GM10266 (cell line): ENCODE results near the gene RPN2.

Experiments
- DNase-seq: peaks from one replicate; pipeline ENCODE4 v3.0.0; 2012; ENCODE audit errors: extremely low spot score
- CTCF ChIP-seq: IDR thresholded peaks from 2 replicates; pipeline ENCODE4 v1.5.1; 2012; ENCODE audit warnings: mild to moderate bottlenecking, low read depth; ENCODE audit not compliant: control insufficient read depth, insufficient read depth; ENCODE audit errors: missing control alignments

RPN2 gene

DNA sequence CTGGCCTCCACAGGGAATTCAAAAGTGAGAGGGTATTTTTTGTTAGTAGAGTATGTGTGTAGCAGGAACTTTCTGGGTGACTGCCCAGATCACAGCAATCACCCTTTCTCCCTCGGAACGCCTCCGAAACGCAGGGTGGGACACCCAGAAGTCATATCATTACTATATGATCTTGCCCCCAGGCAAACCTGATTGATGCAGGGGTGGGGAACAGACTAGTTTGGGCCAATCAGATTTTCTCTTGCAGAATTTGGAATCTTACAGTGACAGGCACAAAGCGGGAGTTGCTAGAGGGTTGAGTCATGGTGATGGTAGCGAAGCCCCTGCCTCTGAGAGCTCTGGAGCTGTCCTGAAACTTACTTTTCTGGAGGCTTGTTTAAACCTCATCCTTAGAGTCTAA is 16.5 kb upstream of the RPN2 start:
- TF ChIP-seq CTCF: no peak
- DNase-seq: no peak

DNA sequence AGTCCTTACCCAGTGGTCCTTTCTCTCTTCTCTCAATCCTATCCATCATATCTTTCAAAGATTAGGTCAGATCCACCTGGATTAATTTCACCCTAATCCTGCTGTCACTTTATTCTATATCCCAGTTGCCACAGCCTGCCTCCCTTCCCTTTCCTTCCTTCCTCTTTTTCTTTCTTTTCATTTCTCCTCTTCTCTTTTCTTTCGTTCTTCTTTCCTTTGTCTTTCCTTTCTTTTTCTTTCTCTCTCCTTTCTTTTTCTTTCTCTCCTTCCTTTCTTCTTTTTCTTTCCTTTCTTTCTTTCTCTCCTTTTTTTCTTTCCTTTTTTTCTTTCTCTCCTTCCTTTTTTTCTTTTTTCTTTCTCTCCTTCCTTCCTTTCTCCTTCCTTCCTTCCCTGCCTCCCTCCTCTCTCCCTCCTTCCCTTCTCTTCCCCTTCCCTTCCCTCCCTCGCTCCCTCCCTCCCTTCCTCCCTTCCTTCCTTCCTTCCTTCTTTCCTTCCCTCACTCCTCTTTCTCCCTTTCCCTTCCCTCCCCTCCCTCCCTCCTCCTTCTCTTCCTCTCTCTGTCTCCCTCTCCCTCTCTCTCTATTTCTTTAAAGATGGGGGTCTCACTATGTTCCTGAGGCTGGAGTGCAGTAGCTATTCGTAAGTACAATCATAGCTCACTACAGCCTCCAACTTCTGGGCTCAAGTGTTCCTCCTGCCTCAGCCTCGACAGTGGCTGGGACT is 15.1 kb upstream of the RPN2 start:
- no peak for TF ChIP-seq CTCF
- no peak for DNase-seq

DNA sequence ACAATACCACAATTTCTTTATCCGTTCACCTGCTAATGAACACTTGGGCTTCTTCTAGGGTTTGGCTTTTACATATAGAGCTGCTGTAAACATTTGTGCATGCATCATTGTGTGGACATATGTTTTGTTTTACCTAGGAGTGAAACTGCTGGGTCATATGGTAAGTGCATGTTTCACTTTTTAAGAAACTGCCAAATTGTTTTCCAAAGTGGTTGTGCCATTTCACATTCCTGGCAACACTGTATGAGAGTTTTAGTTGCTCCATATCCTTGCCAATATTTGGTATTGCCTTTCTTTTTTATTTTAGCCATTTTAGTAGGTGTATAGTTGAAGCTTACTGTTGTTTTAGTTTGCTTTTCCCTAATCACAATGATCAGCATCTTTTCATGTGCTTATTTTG is 14.1 kb upstream of the RPN2 start:
- no peak for TF ChIP-seq CTCF
- no peak for DNase-seq

DNA sequence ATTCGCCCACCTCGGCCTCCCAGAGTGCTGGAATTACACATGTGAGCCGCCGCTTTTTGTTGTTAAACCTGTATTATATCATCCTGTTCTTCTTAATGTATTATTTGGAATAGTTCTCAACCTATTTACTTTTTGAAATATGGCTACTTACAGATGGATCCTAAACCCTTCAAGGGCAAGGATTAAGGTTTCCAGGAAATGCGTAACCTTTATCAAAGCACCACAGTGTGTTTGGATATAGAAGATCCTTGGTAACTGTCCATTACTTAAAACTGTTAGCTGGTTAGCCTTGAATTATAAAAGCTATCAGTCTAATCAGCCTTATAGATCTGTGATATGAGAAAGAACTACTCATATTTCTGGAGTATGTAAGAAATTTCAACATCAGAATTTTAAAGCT is 12.3 kb upstream of the RPN2 start:
- DNase-seq: no peak
- TF ChIP-seq CTCF: no peak

- no peak for TF ChIP-seq CTCF
- no peak for DNase-seq
These were observed 6.3 kb upstream of the RPN2 start for GRCh38 chr20:37172836-37173235.

GRCh38 chr20:37179683-37180524 is 774 bp downstream of the RPN2 start:
- no peak for DNase-seq
- no peak for TF ChIP-seq CTCF

- no peak for TF ChIP-seq CTCF
- DNase-seq: no peak
These were observed 6.6 kb downstream of the RPN2 start for GRCh38 chr20:37185686-37186085.
